ENCODE measurements around the gene GSTO2. TPM values are rescaled to one million over a fixed set of nuclear protein-coding genes. Genes with fewer than 3 reads are reported as not detected.

The GSTO2 gene
- total and polyA plus RNA-seq, 2 of the 13 experiments (the other 11 are each of a cell fraction or from before 2014, with no cell fraction given): 2.1 to 7.9 TPM

DNA sequence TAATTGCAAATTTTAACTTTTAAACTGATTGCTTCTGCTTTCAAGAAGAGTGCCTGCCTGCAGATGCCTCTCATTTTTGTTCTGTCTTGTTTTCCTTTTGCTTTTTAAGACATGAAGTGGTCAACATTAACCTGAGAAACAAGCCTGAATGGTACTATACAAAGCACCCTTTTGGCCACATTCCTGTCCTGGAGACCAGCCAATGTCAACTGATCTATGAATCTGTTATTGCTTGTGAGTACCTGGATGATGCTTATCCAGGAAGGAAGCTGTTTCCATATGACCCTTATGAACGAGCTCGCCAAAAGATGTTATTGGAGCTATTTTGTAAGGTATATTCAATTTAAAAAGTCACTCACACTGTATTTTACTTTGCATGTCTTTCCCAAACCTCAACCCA is 8.8 kb downstream of the GSTO2 start (continued):
- TF ChIP-seq LCORL (IDR thresholded peaks at IDR 0.05) (no peak), LCORL (CRISPR knock-in tag; IDR thresholded peaks at IDR 0.05) (peak; percentile 78; the same call in 1 of the 2 replicates), HMGXB3 (CRISPR knock-in tag; IDR thresholded peaks at IDR 0.05; ENCODE audit: borderline replicate concordance) (0 out of 2 replicates have a peak, but pooled peaks have one; percentile 22), ZNF235 (CRISPR knock-in tag; IDR thresholded peaks at IDR 0.05; ENCODE audit: borderline replicate concordance) (no peak), NFIB (CRISPR knock-in tag; IDR thresholded peaks at IDR 0.05; ENCODE audit: borderline replicate concordance) (no peak), PHF21A (CRISPR knock-in tag; IDR thresholded peaks at IDR 0.05) (0 out of 2 replicates have a peak, but pooled peaks have one; percentile 42), SAP130 (CRISPR knock-in tag; IDR thresholded peaks at IDR 0.05; ENCODE audit: low read depth) (peak; percentile 58), TBX2 (CRISPR knock-in tag; IDR thresholded peaks at IDR 0.05; ENCODE audit: borderline replicate concordance) (peak; percentile 74), GFI1 (CRISPR knock-in tag; IDR thresholded peaks at IDR 0.05; ENCODE audit: borderline replicate concordance) (0 out of 2 replicates have a peak, but pooled peaks have one; percentile 34), ZBTB8A (CRISPR knock-in tag; IDR thresholded peaks at IDR 0.05; ENCODE audit: borderline replicate concordance, low read depth) (no peak), TSC22D2 (CRISPR knock-in tag; IDR thresholded peaks at IDR 0.05; ENCODE audit: borderline replicate concordance) (no peak), ZBTB20 (CRISPR knock-in tag; IDR thresholded peaks at IDR 0.05; ENCODE audit: borderline replicate concordance, low read depth) (peak; percentile 49; the same call in 1 of the 2 replicates), RARA (CRISPR knock-in tag; IDR thresholded peaks at IDR 0.05) (peak; percentile 45; the same call in 1 of the 2 replicates), ZKSCAN1 (IDR thresholded peaks at IDR 0.05; ENCODE audit: low read length) (no peak), HDAC2 (CRISPR knock-in tag; IDR thresholded peaks at IDR 0.05) (peak; percentile 75), ZNF766 (CRISPR knock-in tag; IDR thresholded peaks at IDR 0.05; ENCODE audit: borderline replicate concordance) (no peak), TEAD3 (CRISPR knock-in tag; optimal IDR thresholded peaks at IDR 0.05; ENCODE audit: borderline replicate concordance) (peak; percentile 95)
- TF ChIP-seq, protein P1, sequence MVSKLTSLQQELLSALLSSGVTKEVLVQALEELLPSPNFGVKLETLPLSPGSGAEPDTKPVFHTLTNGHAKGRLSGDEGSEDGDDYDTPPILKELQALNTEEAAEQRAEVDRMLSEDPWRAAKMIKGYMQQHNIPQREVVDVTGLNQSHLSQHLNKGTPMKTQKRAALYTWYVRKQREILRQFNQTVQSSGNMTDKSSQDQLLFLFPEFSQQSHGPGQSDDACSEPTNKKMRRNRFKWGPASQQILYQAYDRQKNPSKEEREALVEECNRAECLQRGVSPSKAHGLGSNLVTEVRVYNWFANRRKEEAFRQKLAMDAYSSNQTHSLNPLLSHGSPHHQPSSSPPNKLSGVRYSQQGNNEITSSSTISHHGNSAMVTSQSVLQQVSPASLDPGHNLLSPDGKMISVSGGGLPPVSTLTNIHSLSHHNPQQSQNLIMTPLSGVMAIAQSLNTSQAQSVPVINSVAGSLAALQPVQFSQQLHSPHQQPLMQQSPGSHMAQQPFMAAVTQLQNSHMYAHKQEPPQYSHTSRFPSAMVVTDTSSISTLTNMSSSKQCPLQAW (CRISPR knock-in tag; IDR thresholded peaks at IDR 0.05): no peak
- TF ChIP-seq, protein P2, sequence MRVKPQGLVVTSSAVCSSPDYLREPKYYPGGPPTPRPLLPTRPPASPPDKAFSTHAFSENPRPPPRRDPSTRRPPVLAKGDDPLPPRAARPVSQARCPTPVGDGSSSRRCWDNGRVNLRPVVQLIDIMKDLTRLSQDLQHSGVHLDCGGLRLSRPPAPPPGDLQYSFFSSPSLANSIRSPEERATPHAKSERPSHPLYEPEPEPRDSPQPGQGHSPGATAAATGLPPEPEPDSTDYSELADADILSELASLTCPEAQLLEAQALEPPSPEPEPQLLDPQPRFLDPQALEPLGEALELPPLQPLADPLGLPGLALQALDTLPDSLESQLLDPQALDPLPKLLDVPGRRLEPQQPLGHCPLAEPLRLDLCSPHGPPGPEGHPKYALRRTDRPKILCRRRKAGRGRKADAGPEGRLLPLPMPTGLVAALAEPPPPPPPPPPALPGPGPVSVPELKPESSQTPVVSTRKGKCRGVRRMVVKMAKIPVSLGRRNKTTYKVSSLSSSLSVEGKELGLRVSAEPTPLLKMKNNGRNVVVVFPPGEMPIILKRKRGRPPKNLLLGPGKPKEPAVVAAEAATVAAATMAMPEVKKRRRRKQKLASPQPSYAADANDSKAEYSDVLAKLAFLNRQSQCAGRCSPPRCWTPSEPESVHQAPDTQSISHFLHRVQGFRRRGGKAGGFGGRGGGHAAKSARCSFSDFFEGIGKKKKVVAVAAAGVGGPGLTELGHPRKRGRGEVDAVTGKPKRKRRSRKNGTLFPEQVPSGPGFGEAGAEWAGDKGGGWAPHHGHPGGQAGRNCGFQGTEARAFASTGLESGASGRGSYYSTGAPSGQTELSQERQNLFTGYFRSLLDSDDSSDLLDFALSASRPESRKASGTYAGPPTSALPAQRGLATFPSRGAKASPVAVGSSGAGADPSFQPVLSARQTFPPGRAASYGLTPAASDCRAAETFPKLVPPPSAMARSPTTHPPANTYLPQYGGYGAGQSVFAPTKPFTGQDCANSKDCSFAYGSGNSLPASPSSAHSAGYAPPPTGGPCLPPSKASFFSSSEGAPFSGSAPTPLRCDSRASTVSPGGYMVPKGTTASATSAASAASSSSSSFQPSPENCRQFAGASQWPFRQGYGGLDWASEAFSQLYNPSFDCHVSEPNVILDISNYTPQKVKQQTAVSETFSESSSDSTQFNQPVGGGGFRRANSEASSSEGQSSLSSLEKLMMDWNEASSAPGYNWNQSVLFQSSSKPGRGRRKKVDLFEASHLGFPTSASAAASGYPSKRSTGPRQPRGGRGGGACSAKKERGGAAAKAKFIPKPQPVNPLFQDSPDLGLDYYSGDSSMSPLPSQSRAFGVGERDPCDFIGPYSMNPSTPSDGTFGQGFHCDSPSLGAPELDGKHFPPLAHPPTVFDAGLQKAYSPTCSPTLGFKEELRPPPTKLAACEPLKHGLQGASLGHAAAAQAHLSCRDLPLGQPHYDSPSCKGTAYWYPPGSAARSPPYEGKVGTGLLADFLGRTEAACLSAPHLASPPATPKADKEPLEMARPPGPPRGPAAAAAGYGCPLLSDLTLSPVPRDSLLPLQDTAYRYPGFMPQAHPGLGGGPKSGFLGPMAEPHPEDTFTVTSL (CRISPR knock-in tag; IDR thresholded peaks at IDR 0.05; ENCODE audit: borderline replicate concordance): peak; percentile 63; the same call in 1 of the 2 replicates

All from HepG2 (cell line).